GM12878 (cell line): ENCODE measurements around the gene MVK. TPM values are rescaled to one million over a fixed set of nuclear protein-coding genes. Genes with fewer than 3 reads are reported as not detected.

Experiments
- ATAC-seq: fragments of 200-7000 bp; cut with Tn5 transposase; 3 replicates; pipeline ENCODE4 v1.9.1; 2020; ENCODE audit warnings: mild to moderate bottlenecking, moderate library complexity
- BruUV-seq: library from RNA; stranded (reverse); fragments of 400-500 nt; replicated peaks from 2 replicates; lab custom pipeline; 2021; lab: Mats Ljungman, UMichigan
- CTCF ChIA-PET: fragments of 300-600 bp; sonication (Branson Sonifier 250); formaldehyde crosslinking; extraction: SDS; loops from one replicate; lab custom pipeline; 2021; ENCODE audit warnings: inconsistent platforms; lab: Yijun Ruan, JAX
- POLR2A ChIA-PET: fragments of 350-600 bp; formaldehyde crosslinking; extraction: SDS; loops from one replicate; lab custom pipeline; 2021; ENCODE audit warnings: inconsistent platforms; lab: Charles Lee
- RAD21 ChIA-PET: fragments of 300-600 bp; sonication (Branson Sonifier 250); formaldehyde crosslinking; loops from one replicate; lab custom pipeline; 2023; ENCODE audit warnings: antibody characterized with exemption; ENCODE audit not compliant: unreplicated experiment; lab: Charles Lee
- SMC1A ChIA-PET: fragments of 300-600 bp; sonication (Branson Sonifier 250); formaldehyde crosslinking; loops from one replicate; lab custom pipeline; 2023; ENCODE audit not compliant: unreplicated experiment, uncharacterized antibody; lab: Charles Lee
- DNase-seq: peaks from one replicate; pipeline ENCODE4 v3.0.0-alpha.2; 2011; ENCODE audit warnings: low read depth, low spot score
- FAIRE-seq: peaks from 3 replicates; lab custom pipeline; 2011; peaks lifted over from hg19 to GRCh38; lab: Jason Lieb, UNC
- H2AFZ ChIP-seq: 2 replicates; pipeline ENCODE4 v1.6.0; 2011; ENCODE audit warnings: low read depth, low read length, control low read depth; ENCODE audit not compliant: control insufficient read depth
- H3K27ac ChIP-seq: 2 replicates; pipeline ENCODE4 v1.5.1; 2011; ENCODE audit warnings: control low read depth; ENCODE audit not compliant: control insufficient read depth, insufficient read depth
- H3K27me3 ChIP-seq, 2 experiments: replicated peaks in 1 of 2; 2 replicates each; pipeline versions ENCODE4 v1.6.0 to v1.6.1; 2011; ENCODE audit warnings: low read length in 1 of 2; ENCODE audit not compliant: control insufficient read depth in 2 of 2, insufficient read depth in 2 of 2
- H3K36me3 ChIP-seq, 2 experiments: 2 replicates each; pipeline ENCODE4 v1.5.1; 2011; ENCODE audit warnings: low read length in 1 of 2; ENCODE audit not compliant: control insufficient read depth in 2 of 2, insufficient read depth in 2 of 2
- H3K4me1 ChIP-seq: 2 replicates; pipeline ENCODE4 v1.6.1; 2011; ENCODE audit warnings: mild to moderate bottlenecking, low read length, moderate library complexity, mixed read lengths; ENCODE audit not compliant: control insufficient read depth, insufficient read depth
- H3K4me2 ChIP-seq: 2 replicates; pipeline ENCODE4 v1.6.0; 2011; ENCODE audit warnings: control low read depth; ENCODE audit not compliant: control insufficient read depth, insufficient read depth
- H3K4me3 ChIP-seq: fragments of 200-600 bp; sonication (generic); 2 replicates; pipeline ENCODE4 v1.5.1; 2016
- H3K79me2 ChIP-seq: 2 replicates; pipeline ENCODE4 v1.6.0; 2011; ENCODE audit warnings: low read length; ENCODE audit not compliant: control insufficient read depth, insufficient read depth
- H3K9ac ChIP-seq: 2 replicates; pipeline ENCODE4 v1.8.0; 2011; ENCODE audit warnings: low read length, control low read depth, mixed read lengths; ENCODE audit not compliant: control insufficient read depth, insufficient read depth
- H3K9me3 ChIP-seq: replicated peaks from 3 replicates; pipeline ENCODE4 v1.5.1; 2011; ENCODE audit warnings: mild to moderate bottlenecking, low read length; ENCODE audit not compliant: control insufficient read depth, insufficient read depth
- H4K20me1 ChIP-seq: 2 replicates; pipeline ENCODE4 v1.6.0; 2011; ENCODE audit not compliant: control insufficient read depth, insufficient read depth
- BACH1 ChIP-seq: fragments of 450-650 bp; IDR thresholded peaks from 2 replicates; pipeline ENCODE4 v1.6.1; 2017; ENCODE audit warnings: mild to moderate bottlenecking, borderline replicate concordance
- BCL11A ChIP-seq: IDR thresholded peaks from 2 replicates; pipeline ENCODE4 v1.6.1; 2011; ENCODE audit warnings: low read depth, low read length
- CBX3 ChIP-seq: fragments of 200-600 bp; sonication (generic); IDR thresholded peaks from 2 replicates; pipeline ENCODE4 v1.6.1; 2016; ENCODE audit warnings: low read depth, borderline replicate concordance
- JUND ChIP-seq: IDR thresholded peaks from 2 replicates; pipeline ENCODE4 v1.6.1; 2012; ENCODE audit warnings: low read depth, mild to moderate bottlenecking, low read length, improper control_type of control experiment, moderate library complexity
- KLF5 ChIP-seq: fragments of 450-650 bp; IDR thresholded peaks from 2 replicates; pipeline ENCODE4 v1.6.1; 2014; ENCODE audit warnings: mild to moderate bottlenecking; ENCODE audit not compliant: partially characterized antibody
- POLR2A ChIP-seq: IDR thresholded peaks from 2 replicates; pipeline ENCODE4 v1.6.1; 2011; ENCODE audit warnings: low read depth, mild to moderate bottlenecking, low read length
- RAD51 ChIP-seq: fragments of 450-650 bp; IDR thresholded peaks from 2 replicates; pipeline ENCODE4 v1.6.1; 2016; ENCODE audit warnings: moderate library complexity, mild to moderate bottlenecking, inconsistent platforms
- RBBP5 ChIP-seq: fragments of 200-600 bp; sonication (generic); conservative IDR thresholded peaks from 2 replicates; pipeline ENCODE4 v1.6.1; 2016
- SIX5 ChIP-seq: IDR thresholded peaks from 2 replicates; pipeline ENCODE4 v1.6.1; 2011; ENCODE audit warnings: mild to moderate bottlenecking, low read depth, low read length, moderate library complexity; ENCODE audit not compliant: severe bottlenecking
- SMARCA5 ChIP-seq: fragments of 450-650 bp; IDR thresholded peaks from 2 replicates; pipeline ENCODE4 v1.6.1; 2017; ENCODE audit warnings: mild to moderate bottlenecking
- SRF ChIP-seq, 2 experiments: IDR thresholded peaks; 2 replicates each; pipeline ENCODE4 v1.6.1; 2011; ENCODE audit warnings: low read depth in 2 of 2, low read length in 2 of 2, mild to moderate bottlenecking in 1 of 2, moderate library complexity in 1 of 2
- TARDBP ChIP-seq: IDR thresholded peaks from 2 replicates; pipeline ENCODE4 v1.6.1; 2016; ENCODE audit warnings: borderline replicate concordance
- WGBS: methylation state at CpG from one replicate; pipeline ENCODE4 v1.1.6; 2016; ENCODE audit warnings: low lambda C conversion rate; ENCODE audit not compliant: insufficient replicate concordance, insufficient coverage; ENCODE audit errors: missing lambda C conversion rate; 5-methylcytosine and 5-hydroxymethylcytosine counted together
- in situ Hi-C: fragments of 300-500 bp; cut with MboI; formaldehyde crosslinking; loops from 9 replicates; pipeline ENCODE4 v1.14.3; 2018; ENCODE audit warnings: mixed read lengths
- intact Hi-C: fragments of 100-400 bp; cut with micrococcal nuclease; formaldehyde crosslinking; loops from one replicate; pipeline ENCODE4 v1.14.2; 2022; ENCODE audit not compliant: unreplicated experiment
- polyA plus RNA-seq, 11 experiments: library from polyadenylated mRNA; depleted of rRNA in 4 of 11; unstranded in 6 of 11; stranded (reverse) in 5 of 11; fragments of >200 nt; fragmentation: Nextera tagmentation in 4 of 11; fragmentation: Illumina TruSeq in 1 of 11; extraction: Ambion mirVana in 4 of 11; extraction: Trizol in 1 of 11; gene quantifications; 1 replicate in 1 of 11; 2 replicates in 10 of 11; pipeline versions ENCODE4 v1.2.1 to v1.2.3, GENCODE V29; 2011 to 2016; ENCODE audit warnings: inconsistent platforms in 2 of 11, missing spikeins in 2 of 11, low read depth in 1 of 11
- total RNA-seq, 4 experiments: library from RNA; depleted of rRNA in 3 of 4; stranded (reverse); fragments of >200 nt in 3 of 4; fragmentation: Illumina TruSeq in 1 of 4; extraction: Trizol in 1 of 4; gene quantifications; 2 replicates each; pipeline versions ENCODE4 v1.2.1 to v1.2.3, GENCODE V29; 2013 to 2021
- TF ChIP-seq, protein P1 (sequence below): fragments of 150-350 bp; IDR thresholded peaks from 2 replicates; pipeline ENCODE4 v1.6.1; 2014; ENCODE audit warnings: mild to moderate bottlenecking, low read depth, low read length
- TF ChIP-seq, protein P2 (sequence below): fragments of 450-650 bp; IDR thresholded peaks from 2 replicates; pipeline ENCODE4 v1.6.1; 2016; ENCODE audit warnings: mild to moderate bottlenecking, moderate library complexity, borderline replicate concordance
- TF ChIP-seq, protein P3 (sequence below): fragments of 450-650 bp; IDR thresholded peaks from 2 replicates; pipeline ENCODE4 v1.6.1; 2017; ENCODE audit warnings: mild to moderate bottlenecking, moderate library complexity

The MVK gene
- total and polyA plus RNA-seq, 10 of the 15 experiments (the other 5 are each of a cell fraction or from before 2014, with no cell fraction given) = 0.24 to 46.7 (median 31.9) TPM

DNA sequence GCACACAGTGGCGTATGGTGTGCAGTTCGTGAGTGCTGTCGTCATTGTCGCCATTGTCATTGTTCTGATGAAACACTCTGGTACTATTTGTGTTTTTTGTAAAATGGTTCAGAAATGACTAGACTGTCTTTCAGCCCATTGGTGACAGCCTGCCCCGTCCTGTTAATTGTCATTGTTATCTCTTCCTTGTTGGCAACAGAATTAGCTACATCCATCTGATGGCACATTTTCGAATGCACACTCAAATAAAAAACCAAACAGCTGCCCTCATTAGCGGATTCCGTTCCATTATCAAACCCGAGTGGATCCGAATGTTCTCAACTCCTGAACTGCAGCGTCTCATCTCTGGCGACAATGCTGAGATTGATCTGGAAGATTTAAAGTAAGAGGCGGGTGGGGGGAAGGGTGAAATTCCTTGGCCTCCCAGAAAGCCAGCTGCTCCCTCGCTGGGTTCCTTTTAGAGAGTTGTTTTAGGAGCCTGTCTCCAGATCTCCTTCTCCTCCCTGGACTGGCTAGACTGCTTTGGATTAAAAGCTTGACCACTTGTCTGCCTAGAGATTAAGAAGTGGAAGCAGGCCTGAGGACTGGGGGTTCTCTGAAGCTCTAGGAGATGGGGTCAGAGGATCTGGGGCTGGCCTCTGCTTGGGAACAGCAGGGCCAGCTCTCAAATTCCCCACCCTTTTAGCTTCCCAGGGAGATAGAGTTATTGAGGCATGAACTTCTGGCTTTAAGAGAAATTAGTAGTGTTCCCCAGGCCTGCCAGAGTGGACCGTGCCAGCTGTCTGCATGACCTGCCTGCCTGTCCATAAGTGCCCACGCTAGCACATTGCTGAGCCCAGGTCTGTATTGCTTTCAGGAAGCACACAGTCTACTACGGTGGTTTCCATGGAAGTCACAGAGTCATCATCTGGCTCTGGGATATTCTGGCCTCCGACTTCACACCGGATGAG, 43.6 kb upstream of the MVK start:
- ChIA-PET SMC1A (no interaction called here), CTCF (interaction anchor here (1.0 to 1.1 kb wide), 2 partner anchors 11 to 13 kb away, joined by 3 read pairs; no protein-coding TSS in a partner anchor), POLR2A (no interaction called here), RAD21 (no interaction called here)
- no peak overlapping the region for H3K27ac ChIP-seq
- no peak overlapping the region for H3K4me3 ChIP-seq
- no peak overlapping the region for H3K4me2 ChIP-seq
- H3K36me3 ChIP-seq = no peaks in the 10 kb centered on the region; a peak in 1 of 4 replicates
- no peak overlapping the region for H2AFZ ChIP-seq
- WGBS = 95% methylated on average over 19 of the region's 19 CpGs
- no TSS peak for BruUV-seq
- FAIRE-seq = no peak
- H4K20me1 ChIP-seq = no peaks in the 10 kb centered on the region
- no peaks in the 10 kb centered on the region for H3K9me3 ChIP-seq
- no peak for DNase-seq
- H3K27me3 ChIP-seq = no peaks in the 10 kb centered on the region
- intact Hi-C loops (no loop called here), in situ Hi-C loops (no loop called here)
- H3K79me2 ChIP-seq = no peaks in the 10 kb centered on the region
- H3K9ac ChIP-seq = no peak overlapping the region
- H3K4me1 ChIP-seq = no peaks in the 10 kb centered on the region
- no peak for ATAC-seq
- TF ChIP-seq, protein P1, sequence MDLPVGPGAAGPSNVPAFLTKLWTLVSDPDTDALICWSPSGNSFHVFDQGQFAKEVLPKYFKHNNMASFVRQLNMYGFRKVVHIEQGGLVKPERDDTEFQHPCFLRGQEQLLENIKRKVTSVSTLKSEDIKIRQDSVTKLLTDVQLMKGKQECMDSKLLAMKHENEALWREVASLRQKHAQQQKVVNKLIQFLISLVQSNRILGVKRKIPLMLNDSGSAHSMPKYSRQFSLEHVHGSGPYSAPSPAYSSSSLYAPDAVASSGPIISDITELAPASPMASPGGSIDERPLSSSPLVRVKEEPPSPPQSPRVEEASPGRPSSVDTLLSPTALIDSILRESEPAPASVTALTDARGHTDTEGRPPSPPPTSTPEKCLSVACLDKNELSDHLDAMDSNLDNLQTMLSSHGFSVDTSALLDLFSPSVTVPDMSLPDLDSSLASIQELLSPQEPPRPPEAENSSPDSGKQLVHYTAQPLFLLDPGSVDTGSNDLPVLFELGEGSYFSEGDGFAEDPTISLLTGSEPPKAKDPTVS = no peak
- TF ChIP-seq BACH1 (no peak), SMARCA5 (no peak), TARDBP (no peak), RAD51 (no peak), POLR2A (no peak), SRF (IDR thresholded peaks at IDR 0.05; ENCODE audit: low read depth in 2 of 2, low read length in 2 of 2) (no peak), BCL11A (no peak), RBBP5 (no peak), CBX3 (no peak), JUND (no peak), KLF5 (no peak), SIX5 (no peak)
- TF ChIP-seq, protein P2, sequence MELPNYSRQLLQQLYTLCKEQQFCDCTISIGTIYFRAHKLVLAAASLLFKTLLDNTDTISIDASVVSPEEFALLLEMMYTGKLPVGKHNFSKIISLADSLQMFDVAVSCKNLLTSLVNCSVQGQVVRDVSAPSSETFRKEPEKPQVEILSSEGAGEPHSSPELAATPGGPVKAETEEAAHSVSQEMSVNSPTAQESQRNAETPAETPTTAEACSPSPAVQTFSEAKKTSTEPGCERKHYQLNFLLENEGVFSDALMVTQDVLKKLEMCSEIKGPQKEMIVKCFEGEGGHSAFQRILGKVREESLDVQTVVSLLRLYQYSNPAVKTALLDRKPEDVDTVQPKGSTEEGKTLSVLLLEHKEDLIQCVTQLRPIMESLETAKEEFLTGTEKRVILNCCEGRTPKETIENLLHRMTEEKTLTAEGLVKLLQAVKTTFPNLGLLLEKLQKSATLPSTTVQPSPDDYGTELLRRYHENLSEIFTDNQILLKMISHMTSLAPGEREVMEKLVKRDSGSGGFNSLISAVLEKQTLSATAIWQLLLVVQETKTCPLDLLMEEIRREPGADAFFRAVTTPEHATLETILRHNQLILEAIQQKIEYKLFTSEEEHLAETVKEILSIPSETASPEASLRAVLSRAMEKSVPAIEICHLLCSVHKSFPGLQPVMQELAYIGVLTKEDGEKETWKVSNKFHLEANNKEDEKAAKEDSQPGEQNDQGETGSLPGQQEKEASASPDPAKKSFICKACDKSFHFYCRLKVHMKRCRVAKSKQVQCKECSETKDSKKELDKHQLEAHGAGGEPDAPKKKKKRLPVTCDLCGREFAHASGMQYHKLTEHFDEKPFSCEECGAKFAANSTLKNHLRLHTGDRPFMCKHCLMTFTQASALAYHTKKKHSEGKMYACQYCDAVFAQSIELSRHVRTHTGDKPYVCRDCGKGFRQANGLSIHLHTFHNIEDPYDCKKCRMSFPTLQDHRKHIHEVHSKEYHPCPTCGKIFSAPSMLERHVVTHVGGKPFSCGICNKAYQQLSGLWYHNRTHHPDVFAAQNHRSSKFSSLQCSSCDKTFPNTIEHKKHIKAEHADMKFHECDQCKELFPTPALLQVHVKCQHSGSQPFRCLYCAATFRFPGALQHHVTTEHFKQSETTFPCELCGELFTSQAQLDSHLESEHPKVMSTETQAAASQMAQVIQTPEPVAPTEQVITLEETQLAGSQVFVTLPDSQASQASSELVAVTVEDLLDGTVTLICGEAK = no peak
- TF ChIP-seq, protein P3, sequence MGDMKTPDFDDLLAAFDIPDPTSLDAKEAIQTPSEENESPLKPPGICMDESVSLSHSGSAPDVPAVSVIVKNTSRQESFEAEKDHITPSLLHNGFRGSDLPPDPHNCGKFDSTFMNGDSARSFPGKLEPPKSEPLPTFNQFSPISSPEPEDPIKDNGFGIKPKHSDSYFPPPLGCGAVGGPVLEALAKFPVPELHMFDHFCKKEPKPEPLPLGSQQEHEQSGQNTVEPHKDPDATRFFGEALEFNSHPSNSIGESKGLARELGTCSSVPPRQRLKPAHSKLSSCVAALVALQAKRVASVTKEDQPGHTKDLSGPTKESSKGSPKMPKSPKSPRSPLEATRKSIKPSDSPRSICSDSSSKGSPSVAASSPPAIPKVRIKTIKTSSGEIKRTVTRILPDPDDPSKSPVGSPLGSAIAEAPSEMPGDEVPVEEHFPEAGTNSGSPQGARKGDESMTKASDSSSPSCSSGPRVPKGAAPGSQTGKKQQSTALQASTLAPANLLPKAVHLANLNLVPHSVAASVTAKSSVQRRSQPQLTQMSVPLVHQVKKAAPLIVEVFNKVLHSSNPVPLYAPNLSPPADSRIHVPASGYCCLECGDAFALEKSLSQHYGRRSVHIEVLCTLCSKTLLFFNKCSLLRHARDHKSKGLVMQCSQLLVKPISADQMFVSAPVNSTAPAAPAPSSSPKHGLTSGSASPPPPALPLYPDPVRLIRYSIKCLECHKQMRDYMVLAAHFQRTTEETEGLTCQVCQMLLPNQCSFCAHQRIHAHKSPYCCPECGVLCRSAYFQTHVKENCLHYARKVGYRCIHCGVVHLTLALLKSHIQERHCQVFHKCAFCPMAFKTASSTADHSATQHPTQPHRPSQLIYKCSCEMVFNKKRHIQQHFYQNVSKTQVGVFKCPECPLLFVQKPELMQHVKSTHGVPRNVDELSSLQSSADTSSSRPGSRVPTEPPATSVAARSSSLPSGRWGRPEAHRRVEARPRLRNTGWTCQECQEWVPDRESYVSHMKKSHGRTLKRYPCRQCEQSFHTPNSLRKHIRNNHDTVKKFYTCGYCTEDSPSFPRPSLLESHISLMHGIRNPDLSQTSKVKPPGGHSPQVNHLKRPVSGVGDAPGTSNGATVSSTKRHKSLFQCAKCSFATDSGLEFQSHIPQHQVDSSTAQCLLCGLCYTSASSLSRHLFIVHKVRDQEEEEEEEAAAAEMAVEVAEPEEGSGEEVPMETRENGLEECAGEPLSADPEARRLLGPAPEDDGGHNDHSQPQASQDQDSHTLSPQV = no peak
